Right atrium auricular region (tissue), 2 donors: ENCODE measurements around the gene HOXA10. TPM values are rescaled to one million over a fixed set of nuclear protein-coding genes. Genes with fewer than 3 reads are reported as not detected.

Source experiments
- DNase-seq: peaks from one replicate; pipeline ENCODE4 v3.0.0-alpha.2; 2019; ENCODE audit warnings: low spot score
- H3K27ac ChIP-seq, 2 donors: fragments of 200-600 bp; sonication (generic); 1 replicate in 1 of 2; 2 replicates in 1 of 2; pipeline ENCODE4 v1.5.1; 2016 to 2019
- H3K27me3 ChIP-seq, 2 donors: fragments of 200-600 bp; sonication (generic); one replicate each; pipeline versions ENCODE4 v1.5.1 to v1.6.0; 2017 to 2019
- H3K36me3 ChIP-seq: fragments of 200-600 bp; sonication (generic); one replicate; pipeline ENCODE4 v1.5.1; 2016
- H3K4me1 ChIP-seq, 2 donors: fragments of 200-600 bp; sonication (generic); one replicate each; pipeline versions ENCODE4 v1.5.1 to v1.6.0; 2017 to 2019
- H3K4me3 ChIP-seq, 2 donors: fragments of 200-600 bp; sonication (generic); 1 replicate in 1 of 2; 2 replicates in 1 of 2; pipeline ENCODE4 v1.5.1; 2017 to 2019; ENCODE audit warnings: mild to moderate bottlenecking in 1 of 2, moderate library complexity in 1 of 2
- H3K9me3 ChIP-seq, 2 donors: fragments of 200-600 bp; sonication (generic); one replicate each; pipeline ENCODE4 v1.5.1; 2019
- total RNA-seq, 2 donors: library from RNA; depleted of rRNA; stranded (reverse); fragments of >200 nt; gene quantifications; one replicate each; pipeline ENCODE4 v1.1.0, GENCODE V29; 2016
- TF ChIP-seq, protein P1 (sequence below), 2 donors: fragments of 200-600 bp; sonication (generic); IDR thresholded peaks; one replicate each; pipeline ENCODE4 v1.5.1; 2019; ENCODE audit warnings: antibody characterized with exemption in 2 of 2

The HOXA10 gene
- total RNA-seq, 2 donors from 2014 or later = not detected

DNA sequence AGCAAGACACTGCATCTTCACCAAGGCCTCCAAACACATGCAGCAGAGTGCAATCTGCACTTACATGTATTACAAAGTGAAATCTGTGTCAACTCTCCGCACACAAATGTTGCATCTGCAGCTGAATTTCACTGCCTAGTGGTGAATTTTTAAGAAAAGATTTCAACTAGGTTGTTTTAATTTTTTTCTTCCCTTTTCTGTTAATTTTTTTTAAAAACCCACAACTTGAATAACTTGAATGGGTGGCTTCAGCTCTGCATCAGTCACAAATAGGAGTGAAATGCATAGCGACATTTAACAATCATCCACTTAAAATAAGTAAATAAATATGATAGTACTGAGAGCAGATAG lies 19.9 kb upstream of the HOXA10 start:
- Histone ChIP-seq H3K4me3 (no peak overlapping the region), H3K9me3 (no peaks in the 10 kb centered on the region), H3K4me1 (peaks cover 0 to 30% of the 10 kb centered on the region in 2 donors), H3K36me3 (no peaks in the 10 kb centered on the region), H3K27ac (no peak overlapping the region), H3K27me3 (peaks cover 78 to 89% of the 10 kb centered on the region in 2 donors)
- TF ChIP-seq, protein P1, sequence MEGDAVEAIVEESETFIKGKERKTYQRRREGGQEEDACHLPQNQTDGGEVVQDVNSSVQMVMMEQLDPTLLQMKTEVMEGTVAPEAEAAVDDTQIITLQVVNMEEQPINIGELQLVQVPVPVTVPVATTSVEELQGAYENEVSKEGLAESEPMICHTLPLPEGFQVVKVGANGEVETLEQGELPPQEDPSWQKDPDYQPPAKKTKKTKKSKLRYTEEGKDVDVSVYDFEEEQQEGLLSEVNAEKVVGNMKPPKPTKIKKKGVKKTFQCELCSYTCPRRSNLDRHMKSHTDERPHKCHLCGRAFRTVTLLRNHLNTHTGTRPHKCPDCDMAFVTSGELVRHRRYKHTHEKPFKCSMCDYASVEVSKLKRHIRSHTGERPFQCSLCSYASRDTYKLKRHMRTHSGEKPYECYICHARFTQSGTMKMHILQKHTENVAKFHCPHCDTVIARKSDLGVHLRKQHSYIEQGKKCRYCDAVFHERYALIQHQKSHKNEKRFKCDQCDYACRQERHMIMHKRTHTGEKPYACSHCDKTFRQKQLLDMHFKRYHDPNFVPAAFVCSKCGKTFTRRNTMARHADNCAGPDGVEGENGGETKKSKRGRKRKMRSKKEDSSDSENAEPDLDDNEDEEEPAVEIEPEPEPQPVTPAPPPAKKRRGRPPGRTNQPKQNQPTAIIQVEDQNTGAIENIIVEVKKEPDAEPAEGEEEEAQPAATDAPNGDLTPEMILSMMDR (IDR thresholded peaks at IDR 0.05) = no peak
- DNase-seq = no peak

DNA sequence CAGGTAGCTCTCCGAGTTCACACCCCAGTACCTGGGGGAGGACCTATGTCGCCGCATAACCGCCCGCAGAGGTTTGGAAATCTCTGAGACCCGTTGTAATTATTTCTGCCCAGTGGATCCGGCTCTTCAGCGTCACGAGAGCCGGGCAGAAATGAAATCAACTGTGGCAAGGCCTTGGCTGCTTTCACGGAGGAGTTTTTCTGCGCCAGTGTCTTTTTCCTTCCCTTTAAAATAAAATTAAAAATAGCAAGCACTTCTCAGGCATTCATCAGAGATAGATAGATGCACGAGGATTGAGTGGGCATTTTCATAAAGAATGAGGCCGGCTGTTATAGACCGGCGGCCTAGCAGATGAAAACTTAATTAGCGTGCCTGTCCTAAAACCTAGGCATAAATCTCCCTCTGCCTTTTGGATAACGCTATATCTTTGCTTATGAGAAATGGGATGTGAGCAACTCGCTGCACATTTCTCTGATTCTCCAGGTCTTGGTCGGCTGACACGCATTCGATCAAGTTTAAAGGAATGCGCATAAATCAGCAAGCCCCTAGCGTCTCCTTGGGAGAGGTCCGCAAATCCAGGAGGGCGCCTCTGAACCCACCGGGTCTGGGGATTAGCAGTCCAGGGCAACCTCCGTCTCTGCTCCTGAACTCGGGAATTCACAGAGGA lies 19.3 kb upstream of the HOXA10 start:
- DNase-seq = no peak
- TF ChIP-seq, protein P1 (IDR thresholded peaks at IDR 0.05) = no peak
- Histone ChIP-seq H3K27ac (no peak overlapping the region), H3K27me3 (peaks cover 78 to 89% of the 10 kb centered on the region in 2 donors), H3K4me3 (peak overlapping the region in 1 of 2 donors; percentile 33), H3K4me1 (peaks cover 0 to 30% of the 10 kb centered on the region in 2 donors), H3K36me3 (no peaks in the 10 kb centered on the region), H3K9me3 (no peaks in the 10 kb centered on the region)

DNA sequence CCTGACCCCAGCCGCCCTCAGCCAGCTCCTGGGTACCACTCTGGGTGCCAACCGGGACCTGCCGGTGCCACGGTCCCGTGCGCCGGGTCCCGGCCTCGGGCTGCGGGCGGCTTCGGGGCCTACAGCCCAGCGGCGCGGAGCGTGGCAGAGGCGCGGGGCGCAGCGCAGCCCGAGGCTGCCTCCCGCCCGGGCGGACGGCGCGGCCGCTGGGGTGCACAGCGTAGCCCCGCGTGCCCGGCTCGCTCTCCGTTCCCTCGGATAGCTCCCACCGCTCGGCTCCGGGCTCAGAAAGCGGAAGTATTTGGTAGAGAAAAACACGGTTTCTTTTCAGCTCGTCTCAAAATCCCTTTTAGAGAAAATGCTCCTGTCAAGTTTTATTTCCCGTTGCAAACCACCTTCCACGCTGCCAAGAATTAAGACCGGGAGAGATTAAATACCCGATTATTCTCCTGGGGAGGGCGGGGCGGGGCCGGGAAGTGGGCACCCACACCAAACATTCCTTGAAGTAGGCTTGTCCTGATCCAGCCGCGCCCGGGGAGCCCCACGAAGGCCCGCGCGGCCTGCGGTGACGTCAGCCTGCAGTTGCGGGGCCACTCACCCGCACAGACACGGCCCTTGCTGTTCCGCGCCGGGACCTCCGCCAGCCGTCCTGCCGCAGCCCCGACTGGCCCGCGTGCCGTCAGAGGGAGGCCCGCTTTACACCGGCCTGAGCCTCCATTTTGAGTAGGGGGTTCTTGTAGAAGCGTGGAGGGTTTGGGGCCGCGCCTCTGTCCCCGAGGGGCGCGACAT lies 18.6 kb upstream of the HOXA10 start:
- Histone ChIP-seq H3K27ac (no peak overlapping the region), H3K27me3 (peaks cover 80 to 89% of the 10 kb centered on the region in 2 donors), H3K4me1 (peaks cover 0 to 36% of the 10 kb centered on the region in 2 donors)

DNA sequence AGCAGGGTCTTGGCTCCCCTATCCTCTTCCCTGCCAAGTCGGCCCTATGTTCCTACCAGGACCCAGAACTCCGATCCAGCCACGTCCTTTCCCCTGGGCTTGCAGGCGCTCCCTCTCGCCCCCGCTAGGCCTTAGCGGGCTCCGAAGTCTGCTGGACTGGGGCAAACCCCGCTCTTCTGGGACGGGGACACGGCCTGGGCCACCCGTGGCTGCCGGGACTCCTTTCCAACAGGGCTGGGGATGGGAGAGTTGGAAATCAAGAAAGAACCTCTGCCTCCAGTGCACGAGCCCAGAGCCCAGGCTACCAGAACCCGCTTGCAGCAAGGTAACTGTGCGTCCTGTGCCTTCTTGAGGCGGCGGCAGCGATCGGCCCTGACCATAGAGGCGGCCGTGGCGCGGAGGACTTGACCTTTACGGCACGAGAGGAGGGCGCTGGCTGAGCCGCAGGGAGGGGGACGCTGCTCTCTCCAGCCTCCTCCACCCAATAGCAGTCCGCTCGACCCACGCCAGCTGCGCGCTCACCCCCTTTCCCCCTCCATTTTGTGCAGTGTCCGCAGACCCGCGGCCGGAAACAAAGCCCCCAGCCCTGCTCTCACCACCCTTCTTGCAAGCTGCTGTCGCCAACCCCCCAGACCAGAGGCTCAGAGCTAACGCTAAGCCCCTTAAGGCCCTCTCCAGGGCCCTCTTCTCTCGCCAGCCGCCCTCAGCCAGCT lies 17.9 kb upstream of the HOXA10 start:
- peak overlapping the region in 1 of 2 donors; percentile 33 for H3K4me3 ChIP-seq
- H3K36me3 ChIP-seq = no peaks in the 10 kb centered on the region
- H3K4me1 ChIP-seq = peaks cover 0 to 40% of the 10 kb centered on the region in 2 donors
- peaks cover 79 to 90% of the 10 kb centered on the region in 2 donors for H3K27me3 ChIP-seq
- no peaks in the 10 kb centered on the region for H3K9me3 ChIP-seq
- TF ChIP-seq, protein P1 (IDR thresholded peaks at IDR 0.05) = no peak
- no peak overlapping the region for H3K27ac ChIP-seq
- DNase-seq = no peak

More for the DNA sequence above, 18.6 kb upstream of the HOXA10 start:
- no peaks in the 10 kb centered on the region for H3K9me3 ChIP-seq
- TF ChIP-seq, protein P1 (IDR thresholded peaks at IDR 0.05) = no peak
- no peak for DNase-seq
- peak overlapping the region in 1 of 2 donors; percentile 33 for H3K4me3 ChIP-seq
- no peaks in the 10 kb centered on the region for H3K36me3 ChIP-seq

DNA sequence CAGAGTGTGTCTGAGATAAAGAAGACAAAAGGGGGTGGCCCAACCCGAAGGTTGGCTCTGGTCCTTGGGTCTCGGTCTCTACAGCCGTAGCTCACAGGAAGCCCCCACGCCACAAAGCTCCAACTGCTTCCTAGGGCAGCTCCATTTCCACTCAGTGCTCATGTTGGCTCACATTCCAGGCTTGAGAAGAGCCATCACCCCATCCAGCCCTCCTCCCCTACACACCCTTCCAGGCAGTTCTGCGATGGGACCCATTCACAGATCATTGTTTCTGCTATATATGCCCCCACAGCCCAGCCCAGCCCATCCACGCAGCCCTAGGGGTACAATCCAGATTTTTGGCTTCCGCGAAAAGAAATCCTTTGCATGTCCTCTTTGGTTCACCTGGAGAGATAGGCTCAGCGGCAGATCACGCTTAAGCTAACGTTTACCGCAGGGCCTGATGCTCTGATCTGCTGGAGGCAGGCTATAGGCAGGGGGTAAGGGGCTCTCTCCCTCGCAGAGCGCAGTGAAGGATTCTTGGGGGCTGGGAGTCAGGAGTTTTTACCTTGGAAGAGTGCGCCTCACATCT lies 17.1 kb upstream of the HOXA10 start:
- H3K36me3 ChIP-seq = no peaks in the 10 kb centered on the region
- no peak overlapping the region for H3K27ac ChIP-seq
- no peak overlapping the region for H3K4me3 ChIP-seq
- TF ChIP-seq, protein P1 (IDR thresholded peaks at IDR 0.05) = no peak
- peaks cover 0 to 40% of the 10 kb centered on the region in 2 donors for H3K4me1 ChIP-seq
- DNase-seq = no peak
- H3K27me3 ChIP-seq = peaks cover 73 to 93% of the 10 kb centered on the region in 2 donors
- H3K9me3 ChIP-seq = no peaks in the 10 kb centered on the region
